ENCODE measurements around the gene GNB2. TPM values are rescaled to one million over a fixed set of nuclear protein-coding genes. Genes with fewer than 3 reads are reported as not detected.
A peak's percentile ranks its signal among the peaks of the same experiment; 100 is the strongest.

The GNB2 gene
- total RNA-seq, 3 donors from 2014 or later = 209 to 231 (median 215) TPM

DNA sequence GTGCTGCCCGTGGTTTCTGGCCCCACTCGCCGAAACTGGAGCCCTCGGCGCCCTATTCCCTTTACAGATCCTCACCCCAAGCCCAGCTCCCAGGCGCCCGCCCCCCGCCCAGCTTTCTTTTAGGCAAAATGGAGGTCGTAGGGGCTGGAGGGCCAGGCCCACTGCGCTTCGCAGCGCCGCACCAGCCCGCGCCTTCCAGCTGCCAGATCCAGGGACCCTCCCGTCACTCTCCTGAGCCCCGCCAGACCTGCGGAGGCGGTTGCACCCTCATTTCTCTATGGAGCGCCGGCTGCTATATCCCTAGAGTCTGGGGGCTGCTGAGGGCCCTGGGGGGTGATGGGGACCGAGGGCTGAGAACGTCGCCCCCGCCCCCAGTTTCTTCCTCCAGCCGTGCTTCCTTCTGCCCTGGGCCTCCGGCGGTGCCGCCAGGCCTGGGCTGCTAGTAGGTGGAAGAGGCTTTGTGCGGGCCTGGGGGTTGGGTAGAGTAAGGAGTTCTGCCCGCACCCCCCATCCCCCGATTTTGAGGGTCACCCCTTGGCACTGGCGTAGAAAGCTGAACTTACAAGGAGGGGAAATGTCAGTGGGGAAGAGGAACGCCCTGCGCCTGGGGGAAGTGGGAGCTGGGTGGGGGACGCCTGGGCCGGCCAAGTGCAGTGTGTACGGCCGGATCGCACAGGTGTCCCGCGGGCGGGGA, 1.0 kb downstream of the GNB2 start:
- Mint-ChIP-seq H3K9me3 (no peaks in the 10 kb centered on the region), H3K4me3 (peak overlapping the region; percentile 94), H3K27me3 (ENCODE audit: low read depth) (no peaks in the 10 kb centered on the region), H3K36me3 (ENCODE audit: insufficient read depth) (peaks cover 15% of the 10 kb centered on the region), H3K4me1 (ENCODE audit: low read depth) (peaks cover 17% of the 10 kb centered on the region)
- DNase-seq (no peak), ATAC-seq (peak in 1 of 2 donors; percentile 2)

DNA sequence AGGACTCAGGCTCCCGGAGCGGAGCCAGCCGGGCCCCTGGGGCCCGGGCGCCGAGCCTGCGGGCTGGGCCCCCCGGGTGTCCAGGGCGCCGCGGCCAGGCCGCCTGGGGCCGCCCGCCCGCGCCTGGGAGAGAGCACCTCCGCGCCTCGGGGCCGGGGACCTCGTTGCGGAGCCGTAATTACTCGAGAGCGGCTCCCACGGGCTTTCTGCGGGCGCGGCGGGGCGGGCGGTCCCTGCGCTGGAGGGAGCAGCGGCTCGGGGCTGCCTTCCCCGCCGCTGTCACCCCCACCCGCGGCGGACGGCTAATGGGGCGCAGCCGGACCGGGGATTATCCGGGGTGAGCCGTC, 1.5 kb downstream of the GNB2 start:
- Mint-ChIP-seq H3K9me3 (no peaks in the 10 kb centered on the region), H3K27me3 (ENCODE audit: low read depth) (no peaks in the 10 kb centered on the region), H3K36me3 (ENCODE audit: insufficient read depth) (peaks cover 16% of the 10 kb centered on the region), H3K4me3 (peak overlapping the region; percentile 94), H3K4me1 (ENCODE audit: low read depth) (peaks cover 20% of the 10 kb centered on the region)
- DNase-seq (peak; percentile 38), ATAC-seq (peak in 1 of 2 donors; percentile 8)

DNA sequence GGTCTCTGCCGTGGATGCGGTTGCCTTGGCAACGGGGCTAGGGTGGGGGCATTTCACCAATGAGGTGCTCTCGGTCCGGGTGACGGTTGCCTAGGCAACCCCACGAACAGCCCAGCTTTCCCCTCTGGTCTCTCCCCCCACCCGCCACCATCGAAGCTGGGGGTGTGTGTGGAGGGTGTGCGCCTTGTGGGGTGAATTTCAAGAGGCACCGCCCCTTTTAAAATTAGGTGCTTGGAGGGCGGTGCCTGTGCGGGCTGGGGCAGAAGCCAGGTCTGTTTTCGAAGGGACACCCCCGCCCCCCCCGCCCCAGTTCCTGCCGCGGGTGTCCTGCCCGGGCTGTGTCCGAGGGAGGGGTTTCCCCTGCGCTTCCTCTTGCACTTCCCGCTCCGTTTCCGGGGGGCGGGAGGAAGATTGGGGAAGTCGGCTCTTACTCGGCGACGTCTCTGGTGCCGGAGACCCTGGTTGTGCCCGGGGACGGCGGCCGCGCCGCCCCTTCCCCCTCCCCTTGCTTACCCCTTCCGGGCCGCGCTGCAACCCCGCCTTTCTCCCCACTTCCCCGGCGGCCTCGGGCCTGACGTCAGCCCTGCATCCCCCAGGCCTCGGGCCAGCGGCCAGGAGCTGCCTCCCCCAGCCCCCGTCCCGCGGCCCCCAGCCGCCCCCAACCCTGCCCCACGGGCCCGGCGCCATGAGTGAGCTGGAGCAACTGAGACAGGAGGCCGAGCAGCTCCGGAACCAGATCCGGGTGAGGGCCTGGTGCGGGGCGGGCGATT, 2.2 kb downstream of the GNB2 start:
- ATAC-seq = peak; percentile 45
- H3K27me3 Mint-ChIP-seq (ENCODE audit: low read depth) = no peaks in the 10 kb centered on the region
- no peaks in the 10 kb centered on the region for H3K9me3 Mint-ChIP-seq

DNA sequence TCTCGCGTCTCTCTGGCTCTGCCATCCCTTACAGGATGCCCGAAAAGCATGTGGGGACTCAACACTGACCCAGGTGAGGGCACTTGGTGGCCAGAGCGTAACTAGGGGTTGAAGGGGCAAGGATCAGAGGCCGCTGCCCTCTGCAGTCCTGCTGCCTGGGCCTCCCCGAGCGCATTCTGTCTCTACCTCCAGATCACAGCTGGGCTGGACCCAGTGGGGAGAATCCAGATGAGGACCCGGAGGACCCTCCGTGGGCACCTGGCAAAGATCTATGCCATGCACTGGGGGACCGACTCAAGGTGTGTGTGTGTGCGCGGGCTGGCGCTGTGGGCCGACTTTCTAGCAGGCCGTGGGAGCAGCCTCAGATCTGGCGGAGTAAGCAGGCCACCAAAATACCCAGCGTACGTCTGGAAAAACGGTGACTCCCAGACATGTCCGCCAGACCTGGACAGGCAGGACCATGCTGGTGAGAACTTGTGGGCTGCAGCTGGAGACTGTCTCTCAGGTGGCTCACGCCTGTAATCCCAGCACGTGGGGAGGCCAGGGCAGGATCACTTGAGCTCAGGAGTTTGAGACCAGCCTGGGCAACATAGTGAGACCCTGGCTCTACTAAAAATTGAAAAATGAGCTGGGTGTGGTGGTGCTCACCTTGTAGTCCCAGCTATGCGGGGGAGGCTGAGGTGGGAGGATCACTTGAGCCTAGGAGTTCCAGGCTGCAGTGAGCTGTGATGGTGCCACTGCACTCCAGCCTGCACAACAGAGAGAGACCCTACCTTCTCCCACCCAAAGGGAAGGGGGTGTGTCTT, 3.2 kb downstream of the GNB2 start:
- Mint-ChIP-seq H3K36me3 (ENCODE audit: insufficient read depth) (peaks cover 18% of the 10 kb centered on the region), H3K9me3 (no peaks in the 10 kb centered on the region), H3K4me1 (ENCODE audit: low read depth) (peaks cover 30% of the 10 kb centered on the region), H3K27me3 (ENCODE audit: low read depth) (no peaks in the 10 kb centered on the region), H3K4me3 (peak overlapping the region; percentile 86)
- ATAC-seq = no peak
- no peak for DNase-seq

More for the DNA sequence above, 2.2 kb downstream of the GNB2 start:
- Mint-ChIP-seq H3K4me1 (ENCODE audit: low read depth) (peaks cover 26% of the 10 kb centered on the region), H3K36me3 (ENCODE audit: insufficient read depth) (peaks cover 18% of the 10 kb centered on the region), H3K4me3 (peak overlapping the region; percentile 86)
- DNase-seq = peak; percentile 76

DNA sequence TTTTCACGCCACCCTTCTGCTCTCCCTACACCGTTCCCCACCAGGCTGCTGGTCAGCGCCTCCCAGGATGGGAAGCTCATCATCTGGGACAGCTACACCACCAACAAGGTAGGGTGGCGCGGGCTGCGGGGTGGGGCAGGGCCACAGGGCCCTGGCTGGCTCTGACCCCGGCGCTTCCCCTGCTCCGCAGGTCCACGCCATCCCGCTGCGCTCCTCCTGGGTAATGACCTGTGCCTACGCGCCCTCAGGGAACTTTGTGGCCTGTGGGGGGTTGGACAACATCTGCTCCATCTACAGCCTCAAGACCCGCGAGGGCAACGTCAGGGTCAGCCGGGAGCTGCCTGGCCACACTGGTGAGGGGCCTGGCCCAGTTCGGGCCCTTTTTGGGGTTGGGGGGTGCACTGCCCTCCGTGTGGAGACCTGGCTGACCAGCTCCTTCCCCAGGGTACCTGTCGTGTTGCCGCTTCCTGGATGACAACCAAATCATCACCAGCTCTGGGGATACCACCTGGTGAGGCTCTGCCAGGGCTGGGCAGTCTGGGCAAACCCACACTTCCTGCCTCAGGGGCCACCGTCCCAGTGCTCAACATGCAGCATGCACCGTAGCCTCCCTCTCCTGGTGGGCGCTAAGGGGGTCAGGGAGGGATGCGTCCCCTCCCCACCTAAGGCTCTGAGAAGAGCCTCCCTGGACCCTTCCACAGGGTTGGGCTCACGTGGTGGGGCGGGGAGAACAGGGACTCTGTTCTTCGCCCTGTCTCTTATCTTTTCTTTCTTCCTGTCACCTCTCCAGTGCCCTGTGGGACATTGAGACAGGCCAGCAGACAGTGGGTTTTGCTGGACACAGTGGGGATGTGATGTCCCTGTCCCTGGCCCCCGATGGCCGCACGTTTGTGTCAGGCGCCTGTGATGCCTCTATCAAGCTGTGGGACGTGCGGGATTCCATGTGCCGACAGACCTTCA, 4.0 kb downstream of the GNB2 start:
- H3K4me1 Mint-ChIP-seq (ENCODE audit: low read depth) = peaks cover 30% of the 10 kb centered on the region
- H3K9me3 Mint-ChIP-seq = no peaks in the 10 kb centered on the region
- H3K36me3 Mint-ChIP-seq (ENCODE audit: insufficient read depth) = peaks cover 18% of the 10 kb centered on the region
- DNase-seq (no peak), ATAC-seq (no peak)
- peak overlapping the region; percentile 46 for H3K4me3 Mint-ChIP-seq
- no peaks in the 10 kb centered on the region for H3K27me3 Mint-ChIP-seq (ENCODE audit: low read depth)

DNA sequence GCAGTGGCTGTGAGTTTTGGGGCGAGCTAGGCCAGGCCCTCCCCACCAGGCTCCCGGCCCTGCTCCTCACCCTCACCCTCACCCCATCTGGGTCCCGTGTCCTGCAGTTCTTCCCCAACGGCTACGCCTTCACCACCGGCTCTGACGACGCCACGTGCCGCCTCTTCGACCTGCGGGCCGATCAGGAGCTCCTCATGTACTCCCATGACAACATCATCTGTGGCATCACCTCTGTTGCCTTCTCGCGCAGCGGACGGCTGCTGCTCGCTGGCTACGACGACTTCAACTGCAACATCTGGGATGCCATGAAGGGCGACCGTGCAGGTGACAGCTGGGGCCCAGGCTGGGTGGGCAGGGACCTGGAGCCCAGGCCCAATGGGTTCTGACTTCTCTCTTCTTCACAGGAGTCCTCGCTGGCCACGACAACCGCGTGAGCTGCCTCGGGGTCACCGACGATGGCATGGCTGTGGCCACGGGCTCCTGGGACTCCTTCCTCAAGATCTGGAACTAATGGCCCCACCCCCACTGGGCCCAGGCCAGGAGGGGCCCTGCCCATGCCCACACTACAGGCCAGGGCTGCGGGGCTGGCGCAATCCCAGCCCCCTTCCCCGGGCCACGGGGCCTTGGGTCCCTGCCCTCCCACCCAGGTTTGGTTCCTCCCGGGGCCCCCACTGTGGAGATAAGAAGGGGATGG, 4.9 kb downstream of the GNB2 start:
- DNase-seq (no peak), ATAC-seq (no peak)
- no peaks in the 10 kb centered on the region for H3K9me3 Mint-ChIP-seq
- H3K4me1 Mint-ChIP-seq (ENCODE audit: low read depth) = peaks cover 31% of the 10 kb centered on the region
- H3K36me3 Mint-ChIP-seq (ENCODE audit: insufficient read depth) = peaks cover 21% of the 10 kb centered on the region
- H3K4me3 Mint-ChIP-seq = no peak overlapping the region
- no peaks in the 10 kb centered on the region for H3K27me3 Mint-ChIP-seq (ENCODE audit: low read depth)

GRCh38 chr7:100679129-100679926, 5.8 kb downstream of the GNB2 start:
- Mint-ChIP-seq H3K9me3 (no peaks in the 10 kb centered on the region), H3K36me3 (ENCODE audit: insufficient read depth) (peaks cover 21% of the 10 kb centered on the region), H3K27me3 (ENCODE audit: low read depth) (no peaks in the 10 kb centered on the region), H3K4me1 (ENCODE audit: low read depth) (peaks cover 31% of the 10 kb centered on the region), H3K4me3 (no peak overlapping the region)
- ATAC-seq (no peak), DNase-seq (no peak)

DNA sequence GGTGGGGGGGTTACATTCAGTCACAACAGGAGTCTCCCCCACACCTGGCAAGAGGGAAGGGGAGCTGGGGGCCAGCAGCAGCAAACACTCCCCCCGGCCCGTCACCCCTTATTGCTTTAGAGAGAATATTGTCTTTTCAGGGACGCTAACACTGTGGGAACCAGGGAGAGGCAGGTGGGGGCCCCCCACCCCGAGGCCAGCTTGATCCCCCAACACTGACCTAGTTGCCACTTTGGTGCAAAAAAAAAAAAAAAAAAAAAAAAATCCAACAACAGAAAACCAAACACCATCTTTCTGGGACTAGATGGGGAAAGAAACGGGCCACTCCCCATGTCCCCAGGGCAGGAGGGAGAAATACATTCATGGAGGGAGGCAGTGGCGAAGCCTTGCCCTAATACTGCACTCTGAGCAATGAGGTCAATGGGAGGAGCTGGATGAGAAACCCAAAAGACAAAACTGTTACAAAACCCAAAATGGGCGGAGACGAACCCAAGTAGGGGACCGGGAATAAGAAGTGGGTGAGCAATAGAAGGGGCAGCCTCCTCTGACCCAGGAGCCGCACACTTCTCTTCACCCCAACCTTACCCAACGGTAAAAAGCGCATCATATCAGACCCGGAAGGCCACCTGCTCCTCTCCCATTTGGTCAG, 6.5 kb downstream of the GNB2 start:
- Mint-ChIP-seq H3K9me3 (no peaks in the 10 kb centered on the region), H3K36me3 (ENCODE audit: insufficient read depth) (peaks cover 21% of the 10 kb centered on the region), H3K27me3 (ENCODE audit: low read depth) (no peaks in the 10 kb centered on the region), H3K4me1 (ENCODE audit: low read depth) (peaks cover 31% of the 10 kb centered on the region), H3K4me3 (no peak overlapping the region)
- no peak for DNase-seq
- ATAC-seq = no peak

DNA sequence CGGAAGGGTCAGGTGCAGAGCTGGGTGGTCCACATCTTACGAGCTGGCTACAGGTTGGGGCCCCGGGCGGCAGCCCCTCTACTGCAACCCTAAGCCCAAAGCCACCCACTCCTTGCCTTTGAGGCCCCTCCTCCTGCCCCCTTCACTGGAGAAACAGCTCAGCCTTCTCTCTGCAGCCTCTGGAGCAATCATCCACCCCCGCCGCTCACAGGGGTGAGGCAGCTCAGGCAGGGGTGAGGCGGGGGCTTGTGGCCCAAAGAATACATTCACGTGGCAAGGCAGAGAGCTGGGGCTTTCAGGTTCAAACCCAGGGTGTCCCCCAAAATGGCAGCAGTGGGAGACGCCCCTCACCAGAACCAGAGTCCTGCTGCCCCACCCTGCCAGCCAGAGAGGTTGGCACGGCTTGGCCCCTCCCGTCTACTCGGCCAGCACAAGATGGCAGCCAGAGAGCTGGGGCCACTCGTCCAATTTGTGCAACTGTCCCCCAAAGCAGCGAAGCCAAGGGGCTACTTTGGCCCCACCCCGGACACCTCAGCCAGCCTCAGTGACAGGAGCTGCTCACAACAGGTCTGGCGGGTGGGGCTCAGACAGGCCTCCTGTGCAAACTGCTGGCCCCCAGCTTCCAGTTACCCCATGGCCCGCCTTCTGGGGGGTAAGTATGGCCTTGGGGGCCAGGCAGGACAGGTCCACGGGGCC, 7.2 kb downstream of the GNB2 start:
- no peak for ATAC-seq
- Mint-ChIP-seq H3K9me3 (no peaks in the 10 kb centered on the region), H3K36me3 (ENCODE audit: insufficient read depth) (peaks cover 28% of the 10 kb centered on the region), H3K4me3 (no peak overlapping the region), H3K27me3 (ENCODE audit: low read depth) (no peaks in the 10 kb centered on the region), H3K4me1 (ENCODE audit: low read depth) (peaks cover 31% of the 10 kb centered on the region)
- DNase-seq = no peak

- ATAC-seq (no peak), DNase-seq (no peak)
- Mint-ChIP-seq H3K9me3 (no peaks in the 10 kb centered on the region), H3K4me3 (no peak overlapping the region), H3K27me3 (ENCODE audit: low read depth) (no peaks in the 10 kb centered on the region), H3K36me3 (ENCODE audit: insufficient read depth) (peaks cover 24% of the 10 kb centered on the region), H3K4me1 (ENCODE audit: low read depth) (peaks cover 27% of the 10 kb centered on the region)
These were observed 8.1 kb downstream of the GNB2 start for GRCh38 chr7:100681491-100682227.

GRCh38 chr7:100682228-100682741, 8.7 kb downstream of the GNB2 start:
- Mint-ChIP-seq H3K4me1 (ENCODE audit: low read depth) (peaks cover 23% of the 10 kb centered on the region), H3K9me3 (no peaks in the 10 kb centered on the region), H3K4me3 (no peak overlapping the region), H3K27me3 (ENCODE audit: low read depth) (no peaks in the 10 kb centered on the region), H3K36me3 (ENCODE audit: insufficient read depth) (peaks cover 22% of the 10 kb centered on the region)
- ATAC-seq (peak; percentile 35 to 36), DNase-seq (no peak)

Data from activated T-cell treated with anti-CD3 and anti-CD28 coated beads, Interleukin-2, amount 50 U/mL, for 4 hours (primary cell).